ENCODE data around the gene SUPT6H.

Gene SUPT6H

DNA sequence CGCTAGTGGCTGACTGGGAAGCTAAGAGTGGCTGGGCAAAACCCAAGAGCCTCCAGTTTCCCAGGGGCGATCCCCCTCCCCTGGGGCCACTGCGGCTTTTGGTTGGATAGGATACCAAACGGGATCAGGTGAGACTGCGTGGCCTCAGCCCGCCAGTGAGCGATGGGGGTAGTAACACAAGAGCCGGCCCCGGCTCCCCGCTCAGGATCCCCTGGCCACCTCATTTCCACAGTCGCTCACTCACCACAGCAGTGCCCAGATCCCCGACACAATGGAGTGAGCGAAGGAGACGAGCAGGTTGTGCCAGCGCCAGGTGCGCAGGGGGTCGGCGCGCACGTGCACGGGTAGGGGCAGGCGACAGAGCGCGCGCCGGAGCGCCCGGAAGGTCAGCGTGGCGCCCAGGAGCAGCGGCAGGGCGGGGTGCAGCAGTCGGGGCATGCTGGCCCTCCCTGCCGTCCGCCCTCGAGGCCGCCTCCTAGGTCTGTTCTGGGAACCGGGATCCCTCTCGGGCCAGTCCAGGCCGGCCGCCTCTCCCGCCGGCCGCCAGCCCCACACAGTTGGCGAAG, 63.7 kb downstream of the SUPT6H start (continued):
- TF ChIP-seq, protein P1, sequence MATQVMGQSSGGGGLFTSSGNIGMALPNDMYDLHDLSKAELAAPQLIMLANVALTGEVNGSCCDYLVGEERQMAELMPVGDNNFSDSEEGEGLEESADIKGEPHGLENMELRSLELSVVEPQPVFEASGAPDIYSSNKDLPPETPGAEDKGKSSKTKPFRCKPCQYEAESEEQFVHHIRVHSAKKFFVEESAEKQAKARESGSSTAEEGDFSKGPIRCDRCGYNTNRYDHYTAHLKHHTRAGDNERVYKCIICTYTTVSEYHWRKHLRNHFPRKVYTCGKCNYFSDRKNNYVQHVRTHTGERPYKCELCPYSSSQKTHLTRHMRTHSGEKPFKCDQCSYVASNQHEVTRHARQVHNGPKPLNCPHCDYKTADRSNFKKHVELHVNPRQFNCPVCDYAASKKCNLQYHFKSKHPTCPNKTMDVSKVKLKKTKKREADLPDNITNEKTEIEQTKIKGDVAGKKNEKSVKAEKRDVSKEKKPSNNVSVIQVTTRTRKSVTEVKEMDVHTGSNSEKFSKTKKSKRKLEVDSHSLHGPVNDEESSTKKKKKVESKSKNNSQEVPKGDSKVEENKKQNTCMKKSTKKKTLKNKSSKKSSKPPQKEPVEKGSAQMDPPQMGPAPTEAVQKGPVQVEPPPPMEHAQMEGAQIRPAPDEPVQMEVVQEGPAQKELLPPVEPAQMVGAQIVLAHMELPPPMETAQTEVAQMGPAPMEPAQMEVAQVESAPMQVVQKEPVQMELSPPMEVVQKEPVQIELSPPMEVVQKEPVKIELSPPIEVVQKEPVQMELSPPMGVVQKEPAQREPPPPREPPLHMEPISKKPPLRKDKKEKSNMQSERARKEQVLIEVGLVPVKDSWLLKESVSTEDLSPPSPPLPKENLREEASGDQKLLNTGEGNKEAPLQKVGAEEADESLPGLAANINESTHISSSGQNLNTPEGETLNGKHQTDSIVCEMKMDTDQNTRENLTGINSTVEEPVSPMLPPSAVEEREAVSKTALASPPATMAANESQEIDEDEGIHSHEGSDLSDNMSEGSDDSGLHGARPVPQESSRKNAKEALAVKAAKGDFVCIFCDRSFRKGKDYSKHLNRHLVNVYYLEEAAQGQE (tag by site-specific recombination; IDR thresholded peaks at IDR 0.05): no peak
- TF ChIP-seq ZNF423 (tag by site-specific recombination; IDR thresholded peaks at IDR 0.05) (peak; percentile 99), ZNF530 (tag by site-specific recombination; IDR thresholded peaks at IDR 0.05; ENCODE audit: low read depth) (no peak), ZNF350 (tag by site-specific recombination; IDR thresholded peaks at IDR 0.05) (no peak), ZSCAN16 (tag by site-specific recombination; IDR thresholded peaks at IDR 0.05) (no peak), ZNF398 (tag by site-specific recombination; IDR thresholded peaks at IDR 0.05) (peak; percentile 28; the same call in 1 of the 2 replicates), ZBTB21 (tag by site-specific recombination; IDR thresholded peaks at IDR 0.05) (no peak), ZNF600 (tag by site-specific recombination; IDR thresholded peaks at IDR 0.05) (peak; percentile 95), ZNF174 (tag by site-specific recombination; IDR thresholded peaks at IDR 0.05) (no peak), ZNF274 (IDR thresholded peaks at IDR 0.05; ENCODE audit: low read length) (no peak), ZNF274 (tag by site-specific recombination; IDR thresholded peaks at IDR 0.05; ENCODE audit: borderline replicate concordance) (no peak), ZNF558 (tag by site-specific recombination; IDR thresholded peaks at IDR 0.05) (no peak), ZNF596 (tag by site-specific recombination; IDR thresholded peaks at IDR 0.05) (no peak), ZNF639 (tag by site-specific recombination; IDR thresholded peaks at IDR 0.05) (0 out of 2 replicates have a peak, but pooled peaks have one; percentile 7), ZNF791 (tag by site-specific recombination; IDR thresholded peaks at IDR 0.05) (no peak), ZNF707 (tag by site-specific recombination; IDR thresholded peaks at IDR 0.05) (no peak), ZNF626 (tag by site-specific recombination; IDR thresholded peaks at IDR 0.05) (no peak), ZNF544 (tag by site-specific recombination; IDR thresholded peaks at IDR 0.05) (no peak), ZSCAN23 (tag by site-specific recombination; IDR thresholded peaks at IDR 0.05) (0 out of 2 replicates have a peak, but pooled peaks have one; percentile 7), ZNF426 (tag by site-specific recombination; IDR thresholded peaks at IDR 0.05) (no peak), GLIS2 (tag by site-specific recombination; IDR thresholded peaks at IDR 0.05) (peak; percentile 97), ZNF621 (tag by site-specific recombination; IDR thresholded peaks at IDR 0.05) (no peak), ZNF114 (tag by site-specific recombination; IDR thresholded peaks at IDR 0.05) (no peak), TSHZ1 (tag by site-specific recombination; IDR thresholded peaks at IDR 0.05; ENCODE audit: borderline replicate concordance) (peak; percentile 33; the same call in 1 of the 2 replicates), ZNF10 (tag by site-specific recombination; IDR thresholded peaks at IDR 0.05) (no peak; the same call in 1 of the 2 replicates), ZNF16 (tag by site-specific recombination; IDR thresholded peaks at IDR 0.05; ENCODE audit: low read depth) (no peak), ZNF670 (tag by site-specific recombination; IDR thresholded peaks at IDR 0.05; ENCODE audit: low read depth) (no peak), ZNF248 (tag by site-specific recombination; IDR thresholded peaks at IDR 0.05) (no peak)
- TF ChIP-seq, protein P2, sequence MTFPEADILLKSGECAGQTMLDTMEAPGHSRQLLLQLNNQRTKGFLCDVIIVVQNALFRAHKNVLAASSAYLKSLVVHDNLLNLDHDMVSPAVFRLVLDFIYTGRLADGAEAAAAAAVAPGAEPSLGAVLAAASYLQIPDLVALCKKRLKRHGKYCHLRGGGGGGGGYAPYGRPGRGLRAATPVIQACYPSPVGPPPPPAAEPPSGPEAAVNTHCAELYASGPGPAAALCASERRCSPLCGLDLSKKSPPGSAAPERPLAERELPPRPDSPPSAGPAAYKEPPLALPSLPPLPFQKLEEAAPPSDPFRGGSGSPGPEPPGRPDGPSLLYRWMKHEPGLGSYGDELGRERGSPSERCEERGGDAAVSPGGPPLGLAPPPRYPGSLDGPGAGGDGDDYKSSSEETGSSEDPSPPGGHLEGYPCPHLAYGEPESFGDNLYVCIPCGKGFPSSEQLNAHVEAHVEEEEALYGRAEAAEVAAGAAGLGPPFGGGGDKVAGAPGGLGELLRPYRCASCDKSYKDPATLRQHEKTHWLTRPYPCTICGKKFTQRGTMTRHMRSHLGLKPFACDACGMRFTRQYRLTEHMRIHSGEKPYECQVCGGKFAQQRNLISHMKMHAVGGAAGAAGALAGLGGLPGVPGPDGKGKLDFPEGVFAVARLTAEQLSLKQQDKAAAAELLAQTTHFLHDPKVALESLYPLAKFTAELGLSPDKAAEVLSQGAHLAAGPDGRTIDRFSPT (tag by site-specific recombination; IDR thresholded peaks at IDR 0.05): peak; percentile 68
